Fibroblast of gingiva (primary cell): Measurements from ENCODE around the gene ITGB2.

Experiments
- DNase-seq: peaks from one replicate; pipeline ENCODE4 v3.0.0-alpha.2; 2011; ENCODE audit warnings: low read depth

ITGB2 gene

GRCh38 chr21:44897326-44898010 lies 23.2 kb downstream of the ITGB2 start:
- DNase-seq: no peak

DNA sequence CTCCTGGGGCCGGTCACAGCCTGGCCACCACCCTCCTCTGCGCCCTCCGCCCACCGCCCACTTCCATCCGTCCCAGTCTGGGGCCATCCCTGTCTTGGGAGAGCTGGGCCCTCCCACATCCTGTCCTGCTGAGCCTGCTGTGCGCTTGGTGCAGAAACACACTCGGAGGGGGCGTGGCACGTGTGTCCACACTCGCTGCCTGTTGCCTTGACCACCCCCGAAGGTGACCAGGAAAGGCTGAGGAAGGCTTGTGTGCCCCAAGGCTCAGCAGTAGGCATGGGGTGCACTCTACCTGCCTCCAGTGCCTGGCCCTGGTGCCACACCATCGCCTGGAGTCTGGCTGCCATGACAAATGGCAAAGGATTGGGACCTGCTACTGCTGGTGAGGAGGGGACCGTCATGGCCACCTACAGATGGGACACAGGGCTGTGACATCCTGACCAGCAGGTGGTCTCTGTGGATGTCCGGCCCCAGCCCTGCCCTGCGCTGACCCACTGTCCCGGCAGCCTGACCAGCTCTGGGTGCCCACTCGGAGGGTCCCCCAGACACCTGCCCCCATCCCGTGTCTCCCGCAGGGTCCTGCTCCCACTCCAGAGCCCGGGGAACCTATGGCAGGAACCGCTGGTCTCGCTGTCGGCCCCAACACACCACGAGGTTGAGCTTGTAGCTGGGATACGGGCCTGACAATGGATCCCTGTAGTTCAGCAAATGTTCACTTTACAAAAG lies 24.0 kb downstream of the ITGB2 start:
- no peak for DNase-seq

GRCh38 chr21:44895859-44896258 lies 24.8 kb downstream of the ITGB2 start:
- DNase-seq: no peak

GRCh38 chr21:44894687-44895302 lies 25.9 kb downstream of the ITGB2 start:
- DNase-seq: no peak

- no peak for DNase-seq
Measured at GRCh38 chr21:44893948-44894656, 26.6 kb downstream of the ITGB2 start.

- no peak for DNase-seq
Measured at GRCh38 chr21:44893278-44893556, 27.5 kb downstream of the ITGB2 start.

GRCh38 chr21:44892536-44893277 lies 28.0 kb downstream of the ITGB2 start:
- peak; percentile 20 for DNase-seq

DNA sequence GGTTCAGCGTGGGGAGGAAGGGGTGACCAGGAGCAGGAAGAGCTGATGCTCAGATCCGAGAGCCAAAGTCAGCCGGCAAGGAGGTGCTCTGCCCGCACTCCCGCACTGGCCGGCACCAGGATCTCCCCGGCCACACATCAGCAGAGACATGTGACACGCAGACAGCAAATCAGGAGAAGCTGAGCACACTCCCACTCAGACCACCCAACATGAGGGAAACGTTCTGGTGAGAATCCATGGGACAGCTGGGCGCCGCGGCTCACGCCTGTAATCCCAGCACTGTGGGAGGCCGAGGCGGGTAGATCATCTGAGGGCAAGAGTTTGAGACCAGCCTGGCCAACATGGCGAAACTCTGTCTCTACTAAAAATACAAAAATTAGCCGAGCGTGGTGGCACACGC lies 28.6 kb downstream of the ITGB2 start:
- DNase-seq: no peak

- DNase-seq: no peak
Measured at GRCh38 chr21:44891631-44892031, 29.1 kb downstream of the ITGB2 start.

DNA sequence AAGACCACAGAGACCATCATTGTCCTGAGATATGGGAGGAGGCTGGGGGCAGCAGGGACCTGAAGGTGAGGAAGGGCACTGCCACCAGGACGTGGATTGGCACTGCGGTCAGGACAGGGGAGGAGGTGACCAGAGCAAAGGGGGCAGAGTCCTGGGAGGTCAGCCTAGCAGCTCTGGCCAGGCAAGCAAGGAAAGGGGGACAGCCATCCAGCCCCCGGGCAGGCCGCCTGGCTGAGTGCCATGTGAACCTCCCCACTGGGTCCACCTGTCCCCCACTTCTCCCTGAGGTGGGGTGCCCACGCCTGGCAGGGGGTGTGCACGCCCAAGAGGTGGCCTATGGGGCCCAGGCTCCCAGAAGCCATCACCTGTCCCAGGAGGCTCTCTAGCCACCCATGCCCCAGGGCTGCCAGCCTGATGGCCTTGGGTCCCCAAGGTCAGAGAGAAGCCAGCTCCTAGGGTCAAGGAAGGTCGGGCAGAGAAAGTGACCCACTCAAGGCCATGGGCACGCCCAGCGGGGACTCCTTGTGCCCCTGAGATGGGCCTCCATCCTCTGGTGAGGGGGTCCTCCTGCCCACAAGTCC lies 29.6 kb downstream of the ITGB2 start:
- DNase-seq: no peak

DNA sequence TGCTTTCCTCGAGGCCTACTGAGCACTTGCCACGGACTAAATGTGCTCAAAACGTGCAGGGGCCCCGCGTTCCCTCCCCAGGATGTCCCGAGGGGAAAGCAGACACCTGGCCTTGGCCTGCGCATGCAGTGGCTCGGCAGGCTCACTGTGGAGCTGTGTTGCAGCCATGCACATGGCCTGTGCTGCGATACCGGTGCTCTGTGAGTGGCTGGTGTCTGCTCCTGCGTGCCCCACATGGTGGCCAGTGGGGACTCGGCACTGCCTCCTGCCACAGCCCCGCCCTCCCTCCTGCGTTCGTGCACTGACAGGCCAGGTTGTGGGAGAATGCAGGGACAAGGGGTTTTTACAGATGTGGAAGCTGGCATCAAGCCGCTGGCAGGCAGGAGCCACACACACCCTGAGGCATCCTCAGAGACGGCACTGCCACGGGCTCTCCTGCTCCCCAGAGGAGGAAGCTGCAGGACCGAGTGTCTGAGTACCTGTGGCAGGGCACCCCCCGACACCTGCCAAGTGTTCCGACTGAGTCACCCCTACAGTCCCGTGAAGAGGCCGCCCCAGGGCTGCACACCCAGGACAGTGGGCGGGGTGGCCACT lies 30.3 kb downstream of the ITGB2 start:
- DNase-seq: no peak

DNA sequence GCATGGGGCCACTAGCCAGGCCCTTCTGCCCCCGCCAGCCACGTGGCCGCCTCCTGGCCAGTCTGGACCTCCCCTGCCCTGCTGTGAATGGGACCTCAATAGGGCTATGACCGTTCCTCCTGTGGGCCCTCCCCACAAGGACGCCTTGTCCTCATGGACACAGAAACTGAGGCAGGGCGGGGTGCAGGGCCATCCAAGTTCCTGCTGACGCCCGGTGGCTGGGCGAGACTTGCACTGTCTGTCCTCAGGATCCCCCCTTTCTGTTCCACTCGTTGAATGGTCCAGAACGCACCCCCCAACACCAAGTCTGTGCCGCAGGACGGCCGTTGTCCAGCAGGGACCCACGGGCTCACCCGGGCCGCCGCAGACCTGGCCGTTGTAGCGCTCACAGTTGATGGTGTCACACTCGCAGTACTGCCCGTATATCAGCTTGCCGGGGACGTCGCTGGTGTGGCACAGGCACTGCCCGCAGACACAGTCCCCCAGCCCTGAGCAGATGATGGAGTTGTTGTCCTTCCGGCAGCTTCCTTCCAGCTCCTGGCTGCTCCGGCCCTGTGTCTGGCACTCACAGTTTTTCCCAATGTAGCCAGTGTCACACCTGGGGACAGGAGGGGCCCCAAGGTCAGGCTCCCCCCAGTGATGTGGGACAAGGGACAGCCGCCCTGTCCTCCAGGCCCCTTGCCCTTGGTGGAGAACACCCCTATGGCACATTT lies 30.9 kb downstream of the ITGB2 start:
- no peak for DNase-seq

GRCh38 chr21:44888581-44889550 lies 31.8 kb downstream of the ITGB2 start:
- no peak for DNase-seq

DNA sequence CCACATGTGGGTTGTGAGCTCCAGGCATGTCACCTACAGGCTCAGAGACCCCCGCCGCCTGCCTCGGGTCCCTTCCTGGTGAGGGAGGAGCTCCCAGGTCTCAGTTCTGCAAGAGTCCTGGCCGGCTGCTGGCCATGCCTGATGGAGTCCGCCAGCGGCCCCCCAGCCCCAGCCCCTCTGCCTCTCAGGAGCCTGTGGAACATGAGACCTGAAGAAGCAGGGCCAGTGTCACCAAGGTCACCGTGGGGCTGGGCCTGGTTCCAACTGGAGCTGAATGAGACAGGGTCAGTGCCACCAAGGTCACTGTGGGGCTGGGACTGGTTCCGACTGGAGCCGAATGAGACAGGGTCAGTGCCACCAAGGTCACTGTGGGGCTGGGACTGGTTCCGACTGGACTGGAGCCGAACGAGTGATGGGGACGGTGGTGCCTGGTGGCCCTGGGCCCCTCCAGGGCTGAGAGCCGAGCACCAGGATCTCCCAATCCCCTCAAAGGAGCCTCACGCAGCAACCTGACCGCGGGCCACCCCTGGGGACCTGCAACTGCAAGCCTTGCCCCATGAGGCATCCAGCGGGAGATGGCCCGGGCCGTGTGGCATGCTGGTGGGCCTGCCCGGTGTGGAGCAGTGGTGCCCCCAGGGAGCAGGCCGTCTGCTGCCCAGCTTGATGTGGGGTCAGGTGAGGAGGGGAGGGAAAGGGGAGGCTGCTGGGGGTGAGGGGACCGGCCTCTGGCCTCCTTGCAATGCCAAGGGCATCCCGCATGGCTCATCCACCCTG lies 32.7 kb downstream of the ITGB2 start:
- DNase-seq: no peak

DNA sequence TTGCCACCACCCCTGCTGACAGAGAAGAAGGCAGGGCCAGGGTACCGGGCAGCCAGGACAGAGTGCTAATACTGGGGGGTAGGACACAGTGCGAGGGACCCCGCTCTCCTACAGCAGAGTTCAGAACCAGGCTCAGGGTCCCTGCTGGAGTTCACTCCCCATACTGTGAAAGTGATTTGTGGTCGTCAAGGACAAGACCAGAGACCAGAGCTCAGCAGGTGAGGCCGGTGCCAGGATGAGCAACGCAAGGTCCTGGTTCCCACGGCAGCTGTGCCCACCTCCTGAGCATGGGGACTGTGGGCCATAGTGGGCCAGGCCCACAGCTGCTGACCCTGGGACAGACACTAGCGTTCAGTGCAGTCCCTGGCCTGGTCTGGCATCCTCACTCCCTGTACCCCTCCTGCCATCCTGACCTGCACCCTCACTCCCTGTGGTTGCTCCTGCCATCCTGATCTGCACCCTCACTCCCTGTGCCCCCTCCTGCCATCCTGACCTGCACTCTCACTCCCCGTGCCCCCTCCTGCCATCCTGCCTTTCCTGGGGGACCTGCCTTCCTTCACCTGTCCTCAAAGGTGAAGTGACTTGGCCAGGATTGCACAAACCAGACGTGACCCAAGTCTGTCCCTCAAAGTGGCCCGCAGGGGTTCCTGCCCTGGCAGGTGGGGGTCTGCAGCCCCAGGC lies 33.4 kb downstream of the ITGB2 start:
- DNase-seq: no peak

- DNase-seq: no peak
Measured at GRCh38 chr21:44886113-44887075, 34.3 kb downstream of the ITGB2 start.

DNA sequence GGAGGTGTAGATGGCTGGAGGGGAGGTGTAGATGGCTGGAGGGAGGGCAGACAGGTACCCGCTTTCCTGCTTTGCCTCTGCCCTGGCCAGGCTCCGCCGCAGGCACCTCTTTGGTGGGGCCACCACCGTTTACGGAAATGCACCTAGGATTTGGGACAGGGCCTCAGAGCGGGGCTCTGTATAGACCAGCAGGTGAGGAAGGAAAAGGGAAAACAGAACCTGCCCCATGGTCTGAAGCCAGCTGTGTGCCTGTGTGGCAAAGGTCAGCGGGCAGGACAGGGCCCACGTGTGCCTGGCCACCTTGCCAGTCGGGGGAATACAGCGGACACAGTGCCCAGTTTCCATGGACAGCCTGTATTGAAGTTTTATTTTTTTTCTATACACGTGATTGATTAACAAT lies 35.1 kb downstream of the ITGB2 start:
- no peak for DNase-seq
